GM21515 (cell line): ENCODE measurements around the gene HHIPL1.

Source experiments
- ATAC-seq: cut with Tn5 transposase; IDR thresholded peaks from one replicate; pipeline ENCODE4 v1.9.1; 2021; ENCODE audit not compliant: unreplicated experiment

Gene HHIPL1

DNA sequence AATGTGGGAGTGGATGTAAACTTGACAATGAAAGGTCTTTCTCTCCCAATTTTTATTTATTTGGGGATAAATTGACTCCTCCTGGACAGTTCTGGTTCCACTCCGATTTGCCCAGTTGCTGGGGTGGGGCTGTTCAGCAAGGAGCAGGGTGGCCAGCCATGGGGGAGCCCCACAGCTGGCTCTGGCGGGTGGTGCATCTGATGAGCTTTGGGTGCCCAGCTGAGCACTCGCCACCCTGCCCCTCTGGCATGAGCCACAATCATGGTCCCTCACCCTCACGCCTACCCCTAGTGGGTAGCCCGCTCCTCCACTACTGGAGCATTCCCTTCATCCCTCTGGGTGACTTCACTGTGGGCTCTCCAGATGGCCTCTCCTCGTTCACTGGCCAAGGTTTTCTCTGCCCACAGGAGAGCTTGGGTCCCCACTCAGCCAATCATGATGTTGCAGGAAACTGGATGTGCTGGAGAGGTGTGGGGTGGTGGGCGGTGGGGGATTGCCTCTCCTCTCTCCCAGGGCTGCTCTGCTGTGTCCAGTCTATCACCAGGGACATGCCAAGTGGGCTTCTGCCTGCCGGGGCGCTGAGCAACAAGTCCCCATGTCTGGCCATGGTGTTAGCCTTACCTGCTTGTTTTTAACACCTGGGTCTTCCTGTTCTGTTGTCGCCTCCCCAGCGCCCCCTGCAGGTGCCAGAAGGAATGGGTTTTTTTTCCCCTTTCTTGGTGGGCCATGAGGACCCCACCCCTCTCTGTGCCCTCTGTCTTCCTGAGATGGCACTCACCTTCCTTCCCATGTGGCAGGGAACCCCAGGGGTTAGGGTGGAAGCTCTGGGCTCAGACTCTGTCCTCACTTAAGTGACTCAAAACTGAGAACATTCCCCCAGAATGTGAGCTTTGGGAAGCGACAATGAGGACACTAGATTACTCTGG lies 42.6 kb downstream of the HHIPL1 start:
- no peak for ATAC-seq

DNA sequence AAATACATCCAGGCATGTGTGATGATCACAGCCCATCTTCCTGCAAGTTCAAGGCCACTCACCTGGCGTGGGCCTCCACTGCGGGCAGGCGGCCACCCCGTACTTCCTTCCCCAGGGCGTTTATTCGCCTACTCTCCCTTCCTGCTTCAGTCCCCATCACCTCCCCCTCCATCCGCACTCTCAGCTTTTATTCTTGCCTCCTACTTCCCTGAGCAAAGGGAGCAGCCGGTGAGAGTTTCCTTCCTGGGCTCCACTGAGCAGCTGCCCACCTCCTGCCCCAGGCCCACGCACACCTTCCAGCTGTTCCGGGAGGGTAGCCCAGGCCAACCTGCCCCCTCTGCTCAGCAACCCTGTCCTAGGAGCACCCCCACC lies 43.3 kb downstream of the HHIPL1 start:
- no peak for ATAC-seq

DNA sequence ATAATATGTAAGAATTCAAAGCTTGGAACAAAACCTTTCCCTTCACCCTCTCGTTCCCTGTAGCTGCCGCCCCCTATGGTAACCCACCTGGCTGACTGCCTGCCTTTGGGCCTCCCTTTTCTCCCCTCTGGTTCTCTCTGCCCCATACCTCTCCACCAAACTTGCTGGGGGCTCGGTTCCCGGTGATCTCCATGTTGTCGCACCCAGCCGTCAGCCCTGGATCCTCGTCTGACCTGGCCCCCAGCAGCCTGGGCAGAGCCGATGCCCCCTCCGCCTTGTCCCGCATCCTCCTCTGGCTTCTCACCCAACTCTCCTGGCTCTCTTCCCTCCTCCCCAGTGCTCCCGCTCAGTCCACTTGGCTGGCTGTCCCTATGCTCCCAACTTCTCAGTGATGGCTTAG lies 43.7 kb downstream of the HHIPL1 start:
- ATAC-seq = no peak

DNA sequence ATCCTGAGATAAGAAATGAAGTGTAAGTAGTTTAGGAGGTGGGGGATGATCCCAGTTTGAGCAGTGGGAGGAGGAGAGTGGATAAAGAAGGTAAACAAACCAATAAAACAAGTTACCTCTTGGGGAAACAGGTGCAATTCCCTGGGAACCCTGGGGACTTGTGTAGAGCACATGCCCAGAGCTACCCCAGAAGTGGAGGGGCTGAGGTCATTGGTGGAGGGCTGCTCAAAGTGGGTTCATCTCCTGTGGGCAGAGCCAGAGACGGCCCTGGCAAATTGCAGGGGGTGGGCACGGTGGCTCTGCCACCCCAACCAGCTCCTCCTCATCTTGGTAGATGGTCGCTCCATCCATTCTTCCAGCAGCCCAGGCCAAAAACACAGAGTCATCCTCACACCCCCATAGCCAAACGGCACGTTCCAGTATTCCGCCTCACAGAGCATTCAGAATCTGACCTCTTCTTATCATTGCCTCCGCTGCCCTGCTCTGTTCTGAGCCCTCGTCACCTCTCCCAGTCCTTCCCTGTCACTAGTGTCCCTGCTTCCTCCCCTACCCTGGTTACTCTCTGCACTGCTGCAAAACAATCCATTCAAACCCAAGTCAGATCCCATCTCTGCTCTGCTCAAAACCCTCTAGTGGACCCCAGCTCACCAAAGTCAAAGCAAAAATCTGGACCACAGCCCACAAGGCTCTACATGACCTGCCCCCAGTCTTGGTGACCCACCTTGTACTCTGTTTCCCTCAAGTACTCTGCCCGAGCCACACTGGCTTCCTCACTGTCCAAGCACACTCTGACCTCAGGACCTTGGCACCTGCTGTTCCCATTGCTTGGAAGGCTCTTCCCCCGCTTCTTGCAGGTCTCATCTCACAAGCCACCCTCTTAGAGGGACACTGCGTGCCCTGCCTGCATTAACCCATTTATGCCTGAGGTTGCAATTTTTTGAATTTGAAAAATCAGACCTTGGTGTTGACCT lies 44.6 kb downstream of the HHIPL1 start:
- ATAC-seq = no peak

DNA sequence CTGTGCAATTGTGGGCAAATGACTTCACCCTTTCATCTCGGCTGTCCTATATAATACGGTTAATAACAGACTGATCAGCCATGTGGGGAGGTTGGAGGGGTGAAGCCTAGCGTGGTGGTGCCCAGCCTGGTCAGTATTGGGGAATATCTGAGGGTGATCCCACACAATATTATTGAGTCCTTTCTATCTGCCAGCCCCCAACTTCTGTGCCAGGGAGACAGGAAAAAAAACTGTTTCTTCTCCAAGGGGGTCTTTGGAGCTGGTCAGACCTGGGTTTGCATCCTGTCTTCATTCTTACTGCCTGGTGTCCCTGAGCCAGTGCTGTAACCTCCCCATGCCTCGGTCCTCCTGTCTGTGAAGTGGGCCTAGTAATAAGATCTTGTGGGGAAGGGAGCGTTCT lies 45.7 kb downstream of the HHIPL1 start:
- ATAC-seq = no peak

DNA sequence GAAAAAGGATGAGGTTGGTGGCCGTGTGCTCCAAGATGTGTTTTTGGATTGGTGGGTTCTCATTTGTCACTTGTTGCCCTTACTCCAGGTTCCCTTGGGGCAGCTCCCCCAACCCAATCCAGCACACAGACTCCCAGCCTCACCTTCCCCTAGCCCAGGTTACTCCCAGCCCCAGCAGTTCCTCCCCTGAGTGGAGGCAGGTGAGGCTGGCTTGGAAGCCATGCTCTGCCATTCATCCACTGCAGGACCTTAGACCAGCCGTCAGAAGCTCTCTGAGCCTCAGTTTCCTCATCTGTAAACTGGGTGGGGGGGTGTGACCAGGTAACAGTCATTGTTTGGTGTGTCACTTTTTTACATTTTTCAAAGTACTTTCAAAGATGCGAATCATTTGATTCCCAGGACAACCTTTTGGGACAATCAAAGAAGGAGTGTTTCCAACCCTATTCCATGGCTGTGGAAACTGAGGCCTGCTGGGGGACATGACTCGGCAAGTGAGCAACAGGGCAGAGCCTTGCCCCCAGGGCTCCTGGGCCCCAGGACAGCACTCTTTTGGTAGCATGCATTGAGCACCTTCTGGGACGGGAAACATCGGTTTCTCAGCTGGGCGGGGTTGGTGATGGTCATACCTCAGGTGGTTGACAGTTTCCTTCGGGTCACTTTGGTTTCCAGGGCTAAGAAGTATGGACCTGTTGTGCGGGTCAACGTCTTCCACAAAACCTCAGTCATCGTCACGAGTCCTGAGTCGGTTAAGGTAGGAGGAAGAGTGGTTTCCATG lies 46.4 kb downstream of the HHIPL1 start:
- ATAC-seq = no peak

DNA sequence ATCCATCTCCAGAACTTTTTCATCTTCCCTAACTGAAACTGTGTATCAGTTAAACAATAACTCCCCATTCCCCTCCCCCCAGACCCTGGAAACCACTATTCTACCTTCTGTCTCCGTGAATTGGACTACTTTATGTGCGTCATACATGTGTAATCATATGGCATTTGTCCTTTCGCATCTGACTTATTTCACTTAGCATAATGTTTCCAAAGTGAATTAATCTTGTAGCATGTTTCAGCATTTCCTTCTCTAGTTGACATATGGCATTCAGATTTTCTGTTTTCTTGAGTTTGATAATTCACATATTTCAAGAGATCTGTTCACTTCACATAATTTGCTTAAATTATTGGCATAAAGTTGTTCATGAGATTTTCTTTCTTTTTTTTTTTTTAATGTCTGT lies 49.0 kb downstream of the HHIPL1 start:
- ATAC-seq = no peak

DNA sequence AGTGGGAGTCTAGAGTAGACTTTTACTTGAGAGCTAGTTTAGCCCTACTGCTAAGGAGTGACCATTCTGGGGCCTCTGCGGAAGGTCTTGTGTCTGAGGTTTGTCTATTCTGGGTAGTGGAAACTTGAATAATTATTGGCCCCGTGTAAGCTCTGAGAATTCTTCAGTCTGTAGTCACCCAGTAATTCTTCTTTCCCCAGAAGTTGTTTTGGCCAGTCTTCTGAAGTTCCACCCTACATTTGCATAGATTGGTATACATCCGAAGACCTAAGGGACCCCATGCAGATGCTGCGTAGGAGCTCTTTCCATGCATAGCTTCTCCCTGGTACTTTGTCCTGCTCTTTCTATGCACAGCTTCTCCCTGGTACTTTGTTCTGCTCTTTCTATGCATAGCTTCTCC lies 52.0 kb downstream of the HHIPL1 start:
- ATAC-seq = no peak

DNA sequence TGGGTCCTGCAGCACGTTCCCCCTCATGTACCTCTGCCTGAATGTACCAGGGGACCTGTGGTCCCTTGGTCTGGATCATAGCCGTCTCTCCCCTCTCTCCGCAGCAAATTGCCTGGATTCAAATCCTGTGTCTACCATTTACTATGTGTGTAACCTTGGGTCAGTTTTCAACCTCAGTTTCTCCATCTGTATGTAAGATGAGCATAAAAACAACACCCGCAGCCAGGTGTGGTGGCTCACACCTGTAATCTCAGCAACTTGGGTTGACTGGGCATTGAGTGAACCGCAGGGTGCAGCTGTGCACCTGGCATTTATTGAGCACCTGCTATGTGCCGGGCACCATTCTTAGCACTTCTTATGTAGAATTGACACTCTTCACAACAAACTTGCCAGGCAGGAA lies 53.3 kb downstream of the HHIPL1 start:
- ATAC-seq = no peak

DNA sequence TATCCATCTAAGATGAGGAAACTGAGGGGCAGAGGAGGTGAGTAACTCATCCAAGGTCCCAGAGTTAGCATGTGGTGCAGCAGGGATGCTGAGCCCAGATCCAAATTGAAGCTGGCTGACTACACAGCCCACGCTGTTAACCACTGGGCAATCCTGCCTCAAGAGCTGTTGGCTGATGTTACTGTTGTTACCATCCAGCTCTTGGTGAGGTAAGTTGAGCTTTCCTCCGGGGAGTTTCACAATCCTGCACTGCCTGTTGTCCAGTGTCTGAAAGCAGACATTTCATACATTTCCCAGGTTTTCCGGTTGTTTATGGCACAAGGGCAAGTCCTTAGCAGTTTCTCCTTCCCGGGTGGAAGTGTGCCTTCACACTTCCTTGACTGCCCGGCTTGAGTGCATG lies 53.7 kb downstream of the HHIPL1 start:
- no peak for ATAC-seq

DNA sequence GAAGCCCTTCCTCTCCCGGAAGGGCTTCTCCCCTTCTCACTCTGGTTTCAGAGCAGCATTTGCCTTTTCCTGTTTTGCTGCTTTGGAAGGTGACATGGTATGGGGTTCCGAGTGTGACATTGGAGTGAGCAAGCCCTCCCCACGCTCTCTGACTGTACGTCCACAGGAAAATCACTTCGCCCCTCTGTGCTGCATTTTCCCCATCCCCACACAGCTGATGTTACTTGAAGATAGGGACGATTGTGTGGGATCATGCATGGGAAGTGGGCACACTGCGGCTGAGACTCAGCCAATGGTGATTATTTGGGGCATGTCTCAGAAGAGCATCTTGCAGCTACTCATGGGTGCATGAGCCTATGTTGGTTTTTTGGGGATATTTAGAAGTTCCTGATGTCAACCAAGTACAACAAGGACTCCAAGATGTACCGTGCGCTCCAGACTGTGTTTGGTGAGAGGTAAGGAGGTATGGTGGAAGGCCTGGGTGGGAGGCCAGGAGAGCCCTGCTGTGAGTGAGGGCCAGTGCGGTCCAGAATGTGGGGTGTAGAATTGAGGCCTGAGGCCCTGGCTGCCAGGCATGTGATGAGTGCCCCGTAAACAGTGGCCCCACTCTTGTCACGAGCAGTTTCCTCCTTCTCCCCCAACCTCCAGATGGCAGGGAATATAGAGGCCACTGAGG lies 54.3 kb downstream of the HHIPL1 start:
- no peak for ATAC-seq

DNA sequence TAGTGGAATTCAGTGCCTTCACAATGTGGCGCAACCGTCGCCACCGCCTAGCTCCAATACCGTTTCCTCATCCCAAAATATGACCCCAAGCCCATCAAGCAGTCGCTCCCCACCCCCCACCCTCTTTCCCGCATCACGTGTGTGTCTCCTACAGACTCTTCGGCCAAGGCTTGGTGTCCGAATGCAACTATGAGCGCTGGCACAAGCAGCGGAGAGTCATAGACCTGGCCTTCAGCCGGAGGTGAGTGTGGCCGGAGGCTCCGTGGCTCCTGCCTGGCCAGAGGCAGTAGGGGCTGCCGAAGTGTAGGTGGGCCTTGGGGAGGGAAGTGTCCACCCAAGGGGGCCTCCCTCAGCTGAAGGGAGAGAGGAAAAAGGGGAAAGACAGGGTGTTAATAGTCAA lies 54.9 kb downstream of the HHIPL1 start:
- ATAC-seq = no peak

DNA sequence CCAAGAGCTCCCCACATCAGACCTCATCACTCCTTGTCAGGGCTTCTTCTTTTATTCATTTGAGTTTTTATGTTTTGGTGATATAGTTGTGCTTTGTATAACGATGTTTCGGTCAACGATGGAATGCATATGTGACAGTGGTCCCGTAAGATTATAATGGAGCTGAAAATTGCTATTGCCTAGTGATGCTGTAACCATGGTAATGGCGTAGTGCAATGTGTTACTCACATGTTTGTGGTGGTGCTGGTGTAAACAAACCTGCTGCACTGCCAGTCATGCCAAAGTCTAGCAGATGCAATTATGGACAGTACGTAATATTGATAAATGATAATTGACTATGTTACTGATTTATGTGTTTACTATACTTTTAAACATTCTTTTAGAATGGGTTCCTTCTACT lies 55.5 kb downstream of the HHIPL1 start:
- ATAC-seq = no peak

DNA sequence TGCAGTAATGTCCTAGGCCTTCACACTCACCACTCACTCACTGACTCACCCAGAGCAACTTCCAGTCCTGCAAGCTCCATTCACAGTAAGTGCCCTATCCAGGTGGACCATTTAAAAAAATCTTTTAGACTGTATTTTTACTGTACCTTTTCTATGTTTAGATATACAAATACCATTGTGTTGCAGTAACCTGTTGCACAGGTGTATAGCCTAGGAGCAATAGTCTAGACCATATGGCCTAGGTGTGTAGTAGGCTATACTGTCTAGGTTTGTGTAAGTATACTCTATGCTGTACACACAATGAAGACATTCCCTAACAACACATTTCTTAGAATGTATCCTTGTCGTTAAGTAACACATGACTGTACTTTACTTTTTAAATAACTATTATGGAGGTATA lies 56.3 kb downstream of the HHIPL1 start:
- no peak for ATAC-seq

DNA sequence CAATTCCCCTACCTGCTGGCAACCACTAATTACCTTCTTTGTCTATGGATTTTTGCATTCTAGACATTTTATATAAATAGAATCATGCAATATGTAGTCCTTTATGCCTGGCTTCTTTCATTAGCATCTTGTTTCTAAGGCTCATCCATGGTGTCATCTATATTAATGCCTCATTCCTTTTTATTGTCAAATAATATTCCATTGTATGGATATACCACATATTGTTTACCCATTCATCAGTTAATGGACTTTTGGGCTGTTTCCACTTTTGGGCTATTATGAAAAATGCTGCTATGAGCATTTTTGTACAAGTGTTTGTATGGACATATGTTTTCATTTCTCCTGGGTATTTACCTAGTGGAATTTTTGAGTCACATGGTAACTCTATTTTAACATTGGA lies 57.2 kb downstream of the HHIPL1 start:
- ATAC-seq = no peak

DNA sequence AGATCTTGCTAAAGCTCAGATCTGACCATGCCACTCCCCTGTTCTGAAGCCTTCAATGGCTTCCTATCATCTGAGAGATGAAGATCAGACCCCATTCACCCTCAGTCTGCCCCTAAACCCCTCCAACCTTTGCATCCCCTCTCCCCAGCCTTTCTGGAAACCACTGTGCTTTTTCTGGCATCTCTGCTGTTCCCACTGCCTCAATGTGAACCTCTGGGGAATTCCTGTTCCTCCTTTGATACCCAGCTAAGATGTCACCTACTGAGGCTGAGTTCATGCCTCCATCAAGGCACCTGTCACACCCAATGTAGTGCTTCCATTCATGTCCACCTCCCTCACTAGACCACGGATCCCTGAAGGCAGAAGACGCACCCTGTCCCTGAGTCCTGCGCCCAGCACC lies 58.5 kb downstream of the HHIPL1 start:
- no peak for ATAC-seq

DNA sequence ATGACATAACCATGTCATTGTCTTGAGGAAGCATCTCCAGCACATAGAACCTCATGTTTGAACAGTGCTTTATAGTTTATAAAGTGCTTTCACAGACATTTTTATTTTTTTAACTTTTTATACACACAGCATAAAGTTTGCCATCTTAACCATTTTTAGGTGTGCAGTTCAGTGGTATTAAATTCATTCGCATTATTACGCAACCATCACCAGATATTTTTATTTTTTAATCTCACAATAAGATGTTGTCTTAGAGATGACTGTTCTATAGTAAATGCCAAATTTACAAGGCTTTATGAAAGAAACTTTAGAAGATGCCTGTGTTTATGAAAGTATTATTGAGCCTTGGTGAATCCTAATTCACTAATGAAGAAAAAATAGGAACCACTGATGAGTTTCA lies 59.1 kb downstream of the HHIPL1 start:
- ATAC-seq = no peak

DNA sequence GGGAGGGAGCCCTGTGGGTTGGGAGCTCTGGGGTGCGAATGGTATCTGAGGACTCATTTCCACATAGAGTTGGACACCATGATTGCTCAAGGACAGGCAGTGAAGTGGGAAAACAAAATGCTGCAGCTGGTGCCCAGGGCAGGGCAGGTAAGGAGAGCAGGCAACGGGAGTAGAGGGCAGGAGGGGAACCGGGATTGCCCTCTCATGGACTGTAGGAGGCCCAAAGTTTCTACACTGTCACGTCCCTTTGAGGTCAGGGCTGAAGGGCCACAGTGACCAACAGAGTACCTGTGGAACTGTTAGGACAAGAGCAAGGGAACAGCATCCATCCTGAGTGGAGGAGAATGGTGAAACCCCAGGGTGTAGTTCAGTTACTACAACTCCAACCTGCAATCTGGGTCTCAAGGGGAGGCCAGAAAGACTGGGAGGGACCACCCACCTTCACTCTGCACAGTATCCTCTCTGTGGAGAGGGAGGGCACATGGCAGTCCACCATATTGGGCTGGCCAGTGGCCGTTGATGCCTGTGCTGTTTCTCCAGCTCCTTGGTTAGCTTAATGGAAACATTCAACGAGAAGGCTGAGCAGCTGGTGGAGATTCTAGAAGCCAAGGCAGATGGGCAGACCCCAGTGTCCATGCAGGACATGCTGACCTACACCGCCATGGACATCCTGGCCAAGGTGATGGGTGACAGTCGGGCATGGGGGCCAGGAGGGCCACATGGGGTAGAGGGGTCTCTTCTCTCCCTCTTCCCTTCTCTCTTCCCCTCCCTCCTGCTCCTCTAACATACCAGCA lies 61.4 kb downstream of the HHIPL1 start:
- no peak for ATAC-seq

DNA sequence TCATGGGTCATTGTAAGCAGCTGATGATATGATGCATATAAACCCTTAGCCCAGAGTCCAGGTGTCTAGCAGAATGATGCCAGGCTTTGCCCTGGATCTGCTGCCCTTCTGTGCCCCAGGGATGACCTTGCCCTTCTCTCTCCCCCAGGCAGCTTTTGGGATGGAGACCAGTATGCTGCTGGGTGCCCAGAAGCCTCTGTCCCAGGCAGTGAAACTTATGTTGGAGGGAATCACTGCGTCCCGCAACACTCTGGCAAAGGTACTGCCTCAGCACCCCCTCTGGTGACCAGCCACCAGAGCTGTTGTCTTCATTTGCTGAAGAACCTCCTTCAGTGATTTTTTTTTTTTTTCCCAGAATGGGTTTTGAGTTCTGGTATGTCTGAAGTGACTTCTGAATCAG lies 62.5 kb downstream of the HHIPL1 start:
- ATAC-seq = no peak

DNA sequence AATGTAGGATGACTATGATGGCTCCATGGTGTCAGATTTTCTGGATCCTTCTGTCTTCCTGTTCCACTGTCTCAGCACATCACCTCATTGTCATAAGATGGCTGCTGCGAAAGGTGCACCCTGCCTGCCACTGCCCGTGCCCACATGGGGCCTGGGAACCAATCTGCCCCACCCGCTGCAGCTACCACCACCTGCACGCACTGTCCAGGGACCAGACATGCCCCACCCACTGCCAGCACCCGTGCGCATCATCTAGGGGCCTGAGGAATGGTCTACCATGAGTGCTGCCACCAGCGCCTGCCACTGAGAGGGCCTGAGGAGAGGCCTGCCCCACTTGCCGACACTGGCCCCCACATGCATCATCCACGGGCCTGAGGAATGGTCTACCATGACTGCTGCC lies 63.0 kb downstream of the HHIPL1 start:
- ATAC-seq = no peak
